Measurements from ENCODE around the gene RGS7.

The RGS7 gene

DNA sequence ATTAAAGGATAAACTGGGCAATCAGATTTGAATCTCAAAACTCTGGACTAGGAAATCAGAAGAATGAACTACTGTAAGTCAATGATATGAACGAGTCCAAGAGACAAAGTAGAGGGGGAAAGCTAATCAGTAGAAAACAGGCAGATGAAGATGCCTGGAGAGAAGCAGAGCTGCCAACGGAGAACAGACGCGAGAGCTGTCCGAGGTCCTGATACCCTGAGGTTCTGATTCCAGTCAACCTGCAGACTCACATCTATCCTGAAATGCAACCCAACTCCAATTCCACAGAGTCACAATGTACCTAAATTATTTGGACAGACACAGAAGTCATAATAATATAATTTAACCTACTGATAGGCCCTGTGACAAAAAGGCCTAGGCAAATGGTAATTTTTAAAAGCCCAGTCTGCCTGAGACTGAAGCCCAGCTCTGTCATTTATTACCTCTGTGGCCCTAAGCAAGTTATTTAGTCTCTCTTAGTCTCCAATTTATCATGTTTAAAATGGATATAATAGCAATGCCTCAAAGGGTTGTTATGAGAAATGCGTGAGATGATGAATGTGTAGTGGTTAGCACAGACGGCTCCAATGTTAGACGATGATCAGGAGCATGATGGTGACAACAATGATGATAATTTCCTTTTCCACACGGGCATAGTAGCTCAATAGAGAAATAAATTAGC lies 33.4 kb downstream of the RGS7 start:
- peak; percentile 46 for DNase-seq (ENCODE audit: low read depth)
- no peak overlapping the region for H3K4me3 ChIP-seq (replicated peaks; ENCODE audit: low read depth, low read length)
- TF ChIP-seq, protein P1, sequence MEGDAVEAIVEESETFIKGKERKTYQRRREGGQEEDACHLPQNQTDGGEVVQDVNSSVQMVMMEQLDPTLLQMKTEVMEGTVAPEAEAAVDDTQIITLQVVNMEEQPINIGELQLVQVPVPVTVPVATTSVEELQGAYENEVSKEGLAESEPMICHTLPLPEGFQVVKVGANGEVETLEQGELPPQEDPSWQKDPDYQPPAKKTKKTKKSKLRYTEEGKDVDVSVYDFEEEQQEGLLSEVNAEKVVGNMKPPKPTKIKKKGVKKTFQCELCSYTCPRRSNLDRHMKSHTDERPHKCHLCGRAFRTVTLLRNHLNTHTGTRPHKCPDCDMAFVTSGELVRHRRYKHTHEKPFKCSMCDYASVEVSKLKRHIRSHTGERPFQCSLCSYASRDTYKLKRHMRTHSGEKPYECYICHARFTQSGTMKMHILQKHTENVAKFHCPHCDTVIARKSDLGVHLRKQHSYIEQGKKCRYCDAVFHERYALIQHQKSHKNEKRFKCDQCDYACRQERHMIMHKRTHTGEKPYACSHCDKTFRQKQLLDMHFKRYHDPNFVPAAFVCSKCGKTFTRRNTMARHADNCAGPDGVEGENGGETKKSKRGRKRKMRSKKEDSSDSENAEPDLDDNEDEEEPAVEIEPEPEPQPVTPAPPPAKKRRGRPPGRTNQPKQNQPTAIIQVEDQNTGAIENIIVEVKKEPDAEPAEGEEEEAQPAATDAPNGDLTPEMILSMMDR (IDR thresholded peaks at IDR 0.05; ENCODE audit: low read length, missing control alignments): no peak

DNA sequence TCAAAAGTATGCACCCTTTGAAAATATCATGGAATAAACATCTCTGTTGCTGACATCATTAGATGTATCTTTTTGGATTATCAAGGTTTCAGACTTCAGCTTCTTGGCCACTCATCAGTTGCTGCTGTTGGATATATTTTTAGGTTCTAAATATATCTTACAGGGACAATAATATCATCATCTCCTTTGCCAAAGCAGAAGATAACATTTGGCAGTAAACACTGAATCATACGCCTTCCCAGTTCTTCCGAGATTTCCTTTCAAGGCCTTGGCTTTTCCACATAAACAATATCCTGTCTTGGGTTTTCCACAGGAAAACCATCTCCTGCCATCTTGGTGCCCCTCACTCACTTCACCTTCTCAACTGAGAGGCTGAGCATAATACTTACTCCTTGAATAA lies 39.3 kb downstream of the RGS7 start:
- no peak for DNase-seq (ENCODE audit: low read depth)
- TF ChIP-seq, protein P1 (IDR thresholded peaks at IDR 0.05; ENCODE audit: low read length, missing control alignments): no peak
- H3K4me3 ChIP-seq (replicated peaks; ENCODE audit: low read depth, low read length): no peak overlapping the region

DNA sequence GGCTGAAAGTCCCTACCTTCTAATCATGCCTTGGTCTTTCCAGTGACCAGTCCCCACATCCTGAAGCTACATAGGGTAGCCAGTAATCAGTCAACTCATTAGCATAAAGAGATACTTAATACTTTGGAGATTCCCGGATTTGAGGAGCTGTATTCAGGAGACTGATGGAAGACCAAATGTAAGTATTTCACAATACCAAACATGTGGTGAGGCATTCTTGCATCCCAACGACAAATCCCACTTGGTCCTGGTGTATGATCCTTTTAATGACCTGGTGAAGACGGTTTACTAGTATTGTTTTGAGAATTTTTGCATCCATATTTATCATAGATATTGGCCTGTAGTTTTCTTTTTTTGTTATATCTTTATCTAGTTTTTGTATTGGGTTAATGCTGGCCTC lies 40.6 kb downstream of the RGS7 start:
- no peak overlapping the region for H3K4me3 ChIP-seq (replicated peaks; ENCODE audit: low read depth, low read length)
- TF ChIP-seq, protein P1 (IDR thresholded peaks at IDR 0.05; ENCODE audit: low read length, missing control alignments): no peak
- no peak for DNase-seq (ENCODE audit: low read depth)

DNA sequence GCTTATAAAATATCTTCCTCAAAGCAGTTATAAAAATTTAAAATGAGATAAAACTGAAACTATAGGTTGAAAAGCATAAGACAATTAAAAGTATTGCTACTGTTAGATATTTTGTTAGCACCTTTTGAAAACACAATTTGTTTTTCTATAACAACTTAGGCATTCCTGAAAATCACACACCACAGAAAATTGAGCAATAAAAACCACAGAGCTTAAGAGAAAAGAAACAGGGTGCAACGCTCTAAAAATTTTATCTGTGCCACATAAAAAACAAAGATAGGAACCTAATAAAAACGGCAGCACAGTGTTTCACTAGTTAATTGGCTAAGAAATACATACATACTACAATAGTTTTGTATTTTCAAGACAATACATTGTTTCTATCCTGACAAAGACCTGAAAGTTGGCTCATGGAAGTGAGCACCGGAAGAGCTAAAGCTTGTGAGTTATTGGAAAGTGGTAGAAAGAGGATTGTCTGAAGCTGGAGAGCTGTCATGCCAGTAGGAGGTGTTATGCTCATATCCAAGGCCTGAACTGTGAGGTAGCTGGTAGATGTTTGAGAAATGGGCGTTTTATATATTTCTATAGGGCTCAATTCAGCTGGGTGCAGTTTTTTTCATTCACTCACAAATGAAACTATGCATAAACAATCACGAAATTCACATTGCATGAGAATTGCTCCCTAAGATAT lies 45.8 kb downstream of the RGS7 start:
- DNase-seq (ENCODE audit: low read depth): no peak
- H3K4me3 ChIP-seq (replicated peaks; ENCODE audit: low read depth, low read length): no peak overlapping the region
- TF ChIP-seq, protein P1 (IDR thresholded peaks at IDR 0.05; ENCODE audit: low read length, missing control alignments): no peak

DNA sequence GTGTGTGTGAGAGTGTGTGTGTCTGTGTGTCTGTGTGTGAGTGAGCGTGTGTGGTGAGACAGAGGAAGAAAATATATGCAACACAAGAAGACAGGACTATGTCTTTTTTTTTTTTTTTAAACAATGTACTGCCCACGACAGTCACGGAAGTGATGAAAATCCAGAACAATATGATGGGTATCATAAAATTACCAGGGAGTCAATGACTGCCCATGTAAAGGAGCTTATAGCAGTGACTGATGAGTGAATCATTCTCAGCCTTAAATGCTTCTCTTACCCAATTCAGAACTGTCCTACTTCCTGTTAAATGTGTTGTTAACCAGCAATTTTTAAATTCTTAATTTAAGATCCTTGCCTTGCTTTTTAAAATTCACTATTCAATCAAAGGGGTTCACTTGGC lies 46.6 kb downstream of the RGS7 start:
- DNase-seq (ENCODE audit: low read depth): peak; percentile 1
- H3K4me3 ChIP-seq (replicated peaks; ENCODE audit: low read depth, low read length): no peak overlapping the region
- TF ChIP-seq, protein P1 (IDR thresholded peaks at IDR 0.05; ENCODE audit: low read length, missing control alignments): no peak

DNA sequence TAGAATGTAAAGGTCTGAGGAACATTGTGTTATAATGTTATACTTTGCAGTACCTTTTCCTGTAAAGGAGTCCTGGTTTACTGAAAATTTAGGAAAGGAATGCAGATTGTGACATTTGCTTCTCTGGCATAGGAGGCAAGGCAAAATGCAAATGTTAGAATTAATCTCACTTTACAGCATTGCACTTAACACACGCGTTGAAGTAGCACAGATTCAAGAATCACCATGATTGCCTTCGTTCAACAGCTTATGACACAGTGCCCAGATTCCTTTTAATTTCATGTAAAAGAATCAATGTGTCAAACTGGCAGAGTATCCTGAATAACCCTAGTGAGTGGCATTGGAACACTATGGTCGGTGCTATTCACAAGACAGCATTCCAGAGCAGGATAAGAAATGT lies 47.4 kb downstream of the RGS7 start:
- no peak for DNase-seq (ENCODE audit: low read depth)
- no peak overlapping the region for H3K4me3 ChIP-seq (replicated peaks; ENCODE audit: low read depth, low read length)
- TF ChIP-seq, protein P1 (IDR thresholded peaks at IDR 0.05; ENCODE audit: low read length, missing control alignments): no peak

Measured in fibroblast of pulmonary artery (primary cell).